GM19324 (cell line): Measurements from ENCODE around the gene PCBP3.
"Not testable (repeated sequence)": the region's sequence is repeated elsewhere in the genome, so short reads cannot be mapped to it uniquely, and the experiment has no call there.

Source experiments
- ATAC-seq: cut with Tn5 transposase; IDR thresholded peaks from one replicate; pipeline ENCODE4 v1.9.1; 2021; ENCODE audit warnings: mild to moderate bottlenecking, moderate library complexity; ENCODE audit not compliant: unreplicated experiment, low FRiP score

PCBP3 gene

GRCh38 chr21:45661913-45662622, 18.5 kb downstream of the PCBP3 start:
- not testable (repeated sequence) for ATAC-seq

DNA sequence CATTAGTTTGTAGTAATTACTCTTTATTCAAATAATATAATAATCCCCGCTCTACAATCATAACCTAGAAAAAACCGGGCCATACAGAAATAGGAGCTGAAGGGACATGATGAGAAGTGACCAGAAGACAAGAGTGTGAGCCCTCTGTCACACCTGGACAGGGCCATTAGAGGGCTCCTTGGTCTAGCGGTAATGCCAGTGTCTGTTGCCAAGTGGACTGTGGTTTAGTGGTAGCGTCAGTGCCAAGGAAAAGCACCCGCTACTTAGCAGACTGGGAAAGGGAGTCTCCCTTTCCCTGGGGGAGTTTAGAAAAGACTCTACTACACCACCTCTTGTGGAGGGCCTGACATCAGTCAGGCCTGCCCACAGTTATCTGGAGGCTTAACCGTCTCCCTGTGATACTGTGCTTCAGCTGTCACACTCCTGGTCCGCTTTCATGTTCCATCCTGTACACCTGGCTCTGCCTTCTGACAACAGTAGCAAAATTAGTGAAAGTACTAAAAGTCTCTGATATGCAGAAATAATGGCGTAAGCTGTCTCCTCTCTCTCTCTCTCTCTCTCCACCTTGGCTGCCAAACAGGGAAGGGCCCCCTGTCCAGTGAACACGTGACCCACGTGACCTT, 19.2 kb downstream of the PCBP3 start:
- ATAC-seq = not testable (repeated sequence)

DNA sequence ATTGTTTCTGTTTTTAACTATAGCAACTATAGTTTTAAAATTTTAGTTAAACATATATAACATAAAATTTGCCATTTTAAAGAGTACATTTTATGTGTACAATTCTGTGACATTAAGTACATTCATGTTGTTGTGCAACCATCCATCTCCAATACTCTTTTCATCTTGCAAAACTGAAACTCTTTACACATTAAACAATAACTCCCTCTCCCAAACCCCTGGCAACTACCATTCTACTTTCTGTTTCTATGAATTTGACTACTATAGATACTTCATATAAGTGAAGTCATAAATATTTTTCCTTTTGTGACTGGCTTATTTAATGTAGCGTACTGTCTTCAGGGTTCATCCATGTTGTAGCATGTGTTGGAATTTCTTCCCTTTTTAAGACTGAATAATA, 25.9 kb downstream of the PCBP3 start:
- no peak for ATAC-seq

DNA sequence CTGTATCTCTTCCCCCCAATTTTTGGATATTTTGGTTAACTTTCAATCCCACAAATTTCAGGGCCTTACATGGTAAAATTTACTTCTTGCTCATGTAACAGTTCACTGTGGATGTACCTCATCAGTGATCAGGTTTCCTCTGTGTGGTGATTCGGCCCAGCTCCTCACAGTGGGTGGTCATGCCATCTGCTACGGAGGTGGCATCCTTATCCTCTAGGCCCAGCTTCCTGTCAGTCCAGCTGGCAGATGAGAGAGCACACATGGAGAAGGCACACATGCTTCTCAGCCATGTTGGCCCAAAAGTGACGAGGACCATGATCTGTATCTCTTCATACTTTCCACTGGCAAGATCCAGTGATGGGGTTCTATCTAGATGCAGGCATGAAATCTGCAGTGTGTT, 27.2 kb downstream of the PCBP3 start:
- no peak for ATAC-seq

DNA sequence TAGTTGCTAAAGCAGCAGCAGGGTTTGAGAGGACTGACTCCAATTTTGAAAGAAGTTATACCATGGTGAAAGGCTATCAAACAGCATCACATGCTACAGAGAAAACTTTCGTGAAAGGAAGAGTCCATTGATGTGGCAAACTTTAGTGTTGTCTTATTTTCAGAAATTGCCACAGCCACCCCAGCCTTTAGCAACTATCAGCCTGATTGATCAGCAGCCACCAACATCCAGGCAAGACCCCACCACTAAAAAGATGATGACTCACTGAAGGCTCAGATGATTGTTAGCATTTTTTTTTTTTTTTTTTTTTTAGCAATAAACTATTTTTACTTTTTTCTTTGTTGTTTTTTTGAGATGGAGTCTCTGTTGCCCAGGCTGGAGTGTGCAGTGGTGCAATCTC, 35.3 kb downstream of the PCBP3 start:
- ATAC-seq = not testable (repeated sequence)

- ATAC-seq = no peak
Observed at GRCh38 chr21:45680215-45680614, 36.7 kb downstream of the PCBP3 start.

GRCh38 chr21:45695086-45695485, 51.6 kb downstream of the PCBP3 start:
- no peak for ATAC-seq

GRCh38 chr21:45698493-45699184, 55.1 kb downstream of the PCBP3 start:
- no peak for ATAC-seq

DNA sequence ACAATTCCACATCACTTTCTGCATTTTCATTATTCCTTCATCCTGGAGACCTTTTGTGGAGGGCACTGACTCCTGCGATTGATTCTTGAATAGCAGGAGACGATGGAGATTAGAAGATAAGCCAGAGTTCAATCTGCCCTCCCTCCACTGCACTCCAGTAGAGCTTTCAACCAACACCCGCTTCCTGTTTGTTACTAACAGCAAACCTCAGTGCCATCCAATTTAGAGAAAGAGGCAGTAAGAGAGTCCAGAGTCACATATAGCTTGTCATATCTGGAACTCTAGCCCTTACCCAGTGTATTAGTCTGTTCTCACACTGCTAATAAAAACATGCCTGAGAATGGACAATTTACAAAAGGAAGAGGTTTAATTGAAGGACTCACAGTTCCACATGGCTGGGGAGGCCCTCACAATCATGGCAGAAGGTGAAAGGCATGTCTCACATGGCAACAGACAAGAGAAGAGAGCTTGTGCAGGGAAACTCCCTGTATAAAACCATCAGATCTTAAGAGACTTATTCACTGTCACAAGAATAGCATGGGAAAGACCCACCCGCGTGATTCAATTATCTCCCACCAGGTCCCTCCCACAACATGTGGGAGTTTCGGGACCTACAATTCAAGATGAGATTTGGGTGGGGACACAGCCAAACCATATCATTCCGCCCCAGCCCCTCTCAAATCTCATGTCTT, 55.9 kb downstream of the PCBP3 start:
- no peak for ATAC-seq

- no peak for ATAC-seq
Observed at GRCh38 chr21:45699966-45700365, 56.4 kb downstream of the PCBP3 start.

DNA sequence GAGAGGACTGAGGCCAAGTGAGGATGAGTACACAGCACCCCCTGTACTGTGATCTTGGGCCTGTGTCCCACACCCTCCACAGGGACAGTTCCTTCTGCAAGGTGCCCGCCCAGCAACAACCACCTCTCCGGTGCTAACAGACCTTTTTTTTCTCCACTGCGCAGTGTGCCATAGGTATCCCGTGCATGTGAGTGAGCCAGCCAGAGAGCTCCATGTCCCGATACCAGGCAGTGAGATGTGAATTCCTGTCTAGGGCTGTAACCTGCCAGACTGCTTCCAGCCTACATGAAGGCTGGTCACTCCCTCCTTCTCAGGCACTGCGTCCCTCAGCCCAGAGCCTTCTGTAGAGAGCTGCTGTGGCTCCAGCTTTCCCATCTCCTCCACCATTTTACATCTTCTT, 56.9 kb downstream of the PCBP3 start:
- ATAC-seq = no peak

DNA sequence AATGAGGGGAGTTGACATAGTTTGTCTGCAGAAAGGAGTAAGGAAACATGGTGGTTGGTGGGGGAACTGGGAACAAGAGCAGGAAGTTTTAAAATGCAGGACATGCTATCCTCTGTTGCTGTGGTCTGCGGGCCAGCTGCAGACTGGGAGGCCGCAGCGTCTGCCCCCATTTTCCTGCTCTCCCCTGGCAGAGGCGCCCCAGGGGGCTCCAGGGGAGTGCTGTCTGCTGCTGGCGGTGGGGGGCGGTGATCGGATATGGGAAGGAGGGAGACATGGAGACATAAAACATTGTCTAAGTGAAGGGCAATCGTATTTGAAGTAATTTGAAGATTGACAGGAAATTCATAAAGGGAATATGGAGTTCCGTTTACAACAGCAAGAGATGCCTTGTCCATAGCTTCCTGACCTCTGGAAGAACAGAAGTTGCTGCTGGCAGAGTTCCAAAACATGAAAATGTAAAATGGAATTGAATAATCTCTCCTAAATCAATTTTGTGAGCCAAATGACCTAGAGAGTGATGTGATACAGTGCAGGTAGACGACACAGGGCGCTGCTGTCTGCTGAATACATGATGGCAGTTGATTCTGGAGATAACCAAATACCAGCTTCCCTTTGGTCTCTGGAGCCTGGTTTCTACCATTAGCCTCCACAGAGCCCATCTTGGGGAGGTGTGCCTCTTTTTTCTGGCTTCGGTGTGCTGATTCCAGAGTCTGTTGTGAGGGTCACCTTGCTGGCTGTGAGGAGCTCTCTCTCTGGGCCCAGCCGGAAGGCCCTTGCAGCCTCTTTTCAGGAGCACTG, 61.0 kb downstream of the PCBP3 start:
- ATAC-seq = no peak

- ATAC-seq = no peak
Observed at GRCh38 chr21:45706299-45706698, 62.8 kb downstream of the PCBP3 start.

- ATAC-seq = no peak
Observed at GRCh38 chr21:45709173-45709572, 65.6 kb downstream of the PCBP3 start.

DNA sequence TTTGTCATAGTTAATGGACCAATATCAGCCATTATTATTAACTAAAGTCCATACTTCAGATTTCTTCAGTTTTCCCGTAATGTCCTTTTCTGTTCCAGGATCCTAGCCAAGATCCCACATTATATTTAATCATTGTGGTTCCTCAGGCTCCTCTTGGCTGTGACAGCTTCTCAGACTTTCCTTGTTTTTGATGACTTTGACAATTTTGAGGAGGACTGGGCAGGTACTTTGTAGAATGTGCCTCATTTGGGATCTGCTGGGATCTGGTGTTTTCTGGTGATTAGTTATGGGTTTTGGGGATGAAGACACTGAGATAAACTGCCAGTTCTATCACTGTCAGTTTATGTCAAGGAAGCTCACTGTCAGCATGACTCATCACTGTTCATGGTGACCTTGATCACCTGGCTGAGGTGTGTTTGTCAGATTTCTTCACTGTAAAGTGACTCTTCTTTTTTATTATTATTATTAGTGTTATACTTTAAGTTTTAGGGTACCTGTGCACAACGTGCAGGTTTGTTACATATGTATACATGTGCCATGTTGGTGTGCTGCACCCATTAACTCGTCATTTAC, 66.3 kb downstream of the PCBP3 start:
- ATAC-seq = no peak

- not testable (repeated sequence) for ATAC-seq
Observed at GRCh38 chr21:45710306-45710705, 66.8 kb downstream of the PCBP3 start.

- no peak for ATAC-seq
Observed at GRCh38 chr21:45713613-45714012, 70.1 kb downstream of the PCBP3 start.

DNA sequence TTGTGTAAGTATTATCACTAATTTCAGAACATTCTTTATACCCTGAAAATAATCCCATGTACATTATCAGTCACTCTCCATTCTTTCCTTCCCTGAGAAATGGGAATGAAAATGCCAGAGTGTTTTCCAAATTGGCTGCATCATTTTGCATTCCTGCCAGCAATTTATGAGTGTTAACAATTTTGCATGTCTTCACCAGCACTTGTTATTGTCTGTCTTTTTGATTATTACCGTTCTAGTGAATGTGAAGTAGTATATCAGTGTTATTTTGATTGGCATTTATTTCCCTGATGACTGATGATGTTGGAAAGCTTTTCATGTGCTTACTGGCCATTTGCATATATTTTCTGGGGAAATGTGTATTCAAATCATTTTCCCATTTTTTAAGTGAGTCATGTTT, 71.9 kb downstream of the PCBP3 start:
- ATAC-seq = no peak

- ATAC-seq = no peak
Observed at GRCh38 chr21:45718413-45718812, 74.9 kb downstream of the PCBP3 start.

DNA sequence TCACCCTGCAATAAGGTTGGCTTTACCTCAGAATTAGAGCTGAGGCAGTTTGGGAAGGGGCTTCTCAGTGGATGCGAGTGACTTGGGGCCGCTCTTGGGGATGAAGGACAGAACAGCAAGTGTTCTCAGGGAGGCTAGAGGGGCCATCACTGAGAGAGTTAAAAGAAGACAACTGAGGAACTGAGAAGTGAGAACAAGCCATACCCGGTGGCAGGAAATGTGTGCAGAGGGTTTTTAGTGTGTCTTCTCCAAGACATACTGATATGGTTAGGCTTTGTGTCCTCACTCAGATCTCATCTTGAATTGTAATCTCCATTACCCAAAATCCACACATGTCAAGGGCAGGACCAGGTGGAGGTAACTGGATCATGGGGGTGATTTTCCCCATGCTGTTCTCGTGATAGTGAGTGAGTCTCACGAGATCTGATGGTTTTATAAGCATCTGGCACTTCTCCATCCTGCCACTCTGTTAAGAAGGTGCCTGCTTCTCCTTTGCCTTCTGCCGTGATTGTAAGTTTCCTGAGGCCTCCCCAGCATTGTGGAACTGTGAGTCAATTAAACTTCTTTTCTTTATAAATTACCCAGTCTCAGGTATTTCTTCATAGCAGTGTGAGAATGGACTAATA, 75.8 kb downstream of the PCBP3 start:
- ATAC-seq = no peak
